HEK293 (cell line): ENCODE data around the gene SYNJ2.

Experiments used
- CTCF ChIA-PET: fragments of 350-600 bp; formaldehyde crosslinking; extraction: SDS; loops from one replicate; lab custom pipeline; 2021; ENCODE audit warnings: antibody characterized with exemption; lab: Yijun Ruan, JAX
- POLR2A ChIA-PET: fragments of 300-600 bp; formaldehyde crosslinking; extraction: SDS; loops from one replicate; lab custom pipeline; 2020; ENCODE audit warnings: antibody characterized with exemption, inconsistent platforms; lab: Yijun Ruan, JAX
- H3K27ac ChIP-seq: fragments of 200-500 bp; sonication (Bioruptor generic); 2 replicates; pipeline ENCODE4 v1.5.1; 2014; ENCODE audit warnings: low read depth, low read length, control low read depth, inconsistent platforms; ENCODE audit errors: extremely low read depth
- H3K36me3 ChIP-seq, 2 experiments: fragments of 200-500 bp in 1 of 2; sonication (Bioruptor generic) in 1 of 2; 1 replicate in 1 of 2; 2 replicates in 1 of 2; pipeline ENCODE4 v1.5.1; 2014 to 2017; ENCODE audit warnings: inconsistent platforms in 2 of 2, low read length in 2 of 2; ENCODE audit not compliant: control insufficient read depth in 2 of 2, insufficient read depth in 1 of 2
- H3K4me1 ChIP-seq: fragments of 200-500 bp; sonication (Bioruptor generic); 2 replicates; pipeline ENCODE4 v1.5.1; 2014; ENCODE audit warnings: mild to moderate bottlenecking, low read length, inconsistent platforms; ENCODE audit not compliant: control insufficient read depth, insufficient read depth
- H3K4me3 ChIP-seq: 2 replicates; pipeline ENCODE4 v1.5.1; 2011; ENCODE audit warnings: low read depth, mild to moderate bottlenecking, control low read depth, low read length, moderate library complexity
- H3K9me3 ChIP-seq: fragments of 200-500 bp; sonication (Bioruptor generic); 2 replicates; pipeline ENCODE4 v1.5.1; 2014; ENCODE audit warnings: low read depth, low read length, inconsistent platforms; ENCODE audit not compliant: control insufficient read depth, insufficient read depth
- EGR2 ChIP-seq: fragments of 450-650 bp; formaldehyde crosslinking; IDR thresholded peaks from 2 replicates; pipeline ENCODE4 v1.5.1; 2016; ENCODE audit warnings: low read depth, missing biosample characterization, missing genetic modification characterization
- PRDM4 ChIP-seq: fragments of 450-650 bp; formaldehyde crosslinking; IDR thresholded peaks from 2 replicates; pipeline ENCODE4 v1.5.1; 2017; ENCODE audit warnings: missing biosample characterization, missing genetic modification characterization
- SETDB1 ChIP-seq: IDR thresholded peaks from one replicate; pipeline ENCODE4 v1.6.1; 2017; ENCODE audit warnings: mild to moderate bottlenecking, low read length, moderate library complexity, mixed read lengths; ENCODE audit not compliant: insufficient read length
- ZFHX2 ChIP-seq: fragments of 450-650 bp; formaldehyde crosslinking; conservative IDR thresholded peaks from 2 replicates; pipeline ENCODE4 v1.5.1; 2016; ENCODE audit warnings: missing biosample characterization, missing genetic modification characterization
- ZIC2 ChIP-seq: fragments of 450-650 bp; formaldehyde crosslinking; IDR thresholded peaks from 2 replicates; pipeline ENCODE4 v1.5.1; 2016; ENCODE audit warnings: missing biosample characterization, missing genetic modification characterization
- ZNF121 ChIP-seq: fragments of 450-650 bp; formaldehyde crosslinking; IDR thresholded peaks from 2 replicates; pipeline ENCODE4 v1.5.1; 2016; ENCODE audit warnings: missing biosample characterization, missing genetic modification characterization
- ZNF202 ChIP-seq: fragments of 450-650 bp; formaldehyde crosslinking; IDR thresholded peaks from 2 replicates; pipeline ENCODE4 v1.5.1; 2016; ENCODE audit warnings: missing biosample characterization, missing genetic modification characterization, borderline replicate concordance
- ZNF362 ChIP-seq: fragments of 450-650 bp; formaldehyde crosslinking; IDR thresholded peaks from 2 replicates; pipeline ENCODE4 v1.5.1; 2016; ENCODE audit warnings: missing biosample characterization, missing genetic modification characterization
- ZNF391 ChIP-seq: fragments of 450-650 bp; formaldehyde crosslinking; IDR thresholded peaks from 2 replicates; pipeline ENCODE4 v1.5.1; 2016; ENCODE audit warnings: low read depth, missing biosample characterization, missing genetic modification characterization, borderline replicate concordance
- ZNF530 ChIP-seq: fragments of 450-650 bp; formaldehyde crosslinking; IDR thresholded peaks from 2 replicates; pipeline ENCODE4 v1.5.1; 2016; ENCODE audit warnings: low read depth, missing biosample characterization, missing genetic modification characterization
- ZNF549 ChIP-seq: fragments of 450-650 bp; IDR thresholded peaks from 2 replicates; pipeline ENCODE4 v1.5.1; 2018; ENCODE audit warnings: missing biosample characterization, missing genetic modification characterization, mild to moderate bottlenecking, inconsistent platforms, moderate library complexity
- ZSCAN16 ChIP-seq: fragments of 450-650 bp; formaldehyde crosslinking; IDR thresholded peaks from 2 replicates; pipeline ENCODE4 v1.5.1; 2016; ENCODE audit warnings: missing biosample characterization, missing genetic modification characterization
- TF ChIP-seq, protein P1 (sequence below): fragments of 450-650 bp; formaldehyde crosslinking; IDR thresholded peaks from 2 replicates; pipeline ENCODE4 v1.5.1; 2017; ENCODE audit warnings: missing biosample characterization, missing genetic modification characterization
- TF ChIP-seq, protein P2 (sequence below): fragments of 450-650 bp; formaldehyde crosslinking; IDR thresholded peaks from 2 replicates; pipeline ENCODE4 v1.5.1; 2017; ENCODE audit warnings: missing biosample characterization, missing genetic modification characterization
- TF ChIP-seq, protein P3 (sequence below): fragments of 450-650 bp; formaldehyde crosslinking; optimal IDR thresholded peaks from 2 replicates; pipeline ENCODE3; 2016; ENCODE audit warnings: missing biosample characterization, mild to moderate bottlenecking, missing genetic modification characterization
- TF ChIP-seq, protein P4 (sequence below): fragments of 450-650 bp; formaldehyde crosslinking; IDR thresholded peaks from 2 replicates; pipeline ENCODE4 v1.5.1; 2016; ENCODE audit warnings: missing biosample characterization, missing genetic modification characterization

Gene SYNJ2

DNA sequence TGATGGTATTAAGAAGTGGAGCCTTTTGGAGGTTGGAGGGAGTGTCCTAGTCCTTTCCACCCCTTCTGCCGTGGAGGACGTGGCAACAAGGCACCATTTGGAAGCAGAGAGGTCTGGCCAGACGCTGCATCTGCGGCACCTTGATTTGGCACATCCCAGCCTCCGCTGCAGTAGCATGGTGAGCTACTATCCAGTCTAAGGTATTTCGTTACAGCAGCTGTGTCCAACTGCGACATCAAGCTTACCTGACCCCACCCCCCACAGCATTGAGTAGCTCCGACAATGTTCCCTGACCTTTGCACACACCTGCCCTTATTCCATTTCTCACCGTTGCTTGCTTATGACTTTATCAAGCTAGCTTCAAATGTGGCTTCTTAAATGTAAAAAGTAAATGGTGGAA is 29.8 kb upstream of the SYNJ2 start:
- TF ChIP-seq ZNF362 (tag by site-specific recombination) (no peak), ZNF391 (tag by site-specific recombination) (no peak), ZNF549 (no peak), ZSCAN16 (tag by site-specific recombination) (no peak), ZNF202 (tag by site-specific recombination) (no peak), SETDB1 (no peak), EGR2 (tag by site-specific recombination) (no peak), ZNF121 (tag by site-specific recombination) (no peak), PRDM4 (no peak), ZFHX2 (tag by site-specific recombination) (no peak), ZNF530 (tag by site-specific recombination) (no peak), ZIC2 (tag by site-specific recombination) (no peak)
- TF ChIP-seq, protein P1, sequence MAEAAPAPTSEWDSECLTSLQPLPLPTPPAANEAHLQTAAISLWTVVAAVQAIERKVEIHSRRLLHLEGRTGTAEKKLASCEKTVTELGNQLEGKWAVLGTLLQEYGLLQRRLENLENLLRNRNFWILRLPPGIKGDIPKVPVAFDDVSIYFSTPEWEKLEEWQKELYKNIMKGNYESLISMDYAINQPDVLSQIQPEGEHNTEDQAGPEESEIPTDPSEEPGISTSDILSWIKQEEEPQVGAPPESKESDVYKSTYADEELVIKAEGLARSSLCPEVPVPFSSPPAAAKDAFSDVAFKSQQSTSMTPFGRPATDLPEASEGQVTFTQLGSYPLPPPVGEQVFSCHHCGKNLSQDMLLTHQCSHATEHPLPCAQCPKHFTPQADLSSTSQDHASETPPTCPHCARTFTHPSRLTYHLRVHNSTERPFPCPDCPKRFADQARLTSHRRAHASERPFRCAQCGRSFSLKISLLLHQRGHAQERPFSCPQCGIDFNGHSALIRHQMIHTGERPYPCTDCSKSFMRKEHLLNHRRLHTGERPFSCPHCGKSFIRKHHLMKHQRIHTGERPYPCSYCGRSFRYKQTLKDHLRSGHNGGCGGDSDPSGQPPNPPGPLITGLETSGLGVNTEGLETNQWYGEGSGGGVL (tag by site-specific recombination): no peak
- TF ChIP-seq, protein P2, sequence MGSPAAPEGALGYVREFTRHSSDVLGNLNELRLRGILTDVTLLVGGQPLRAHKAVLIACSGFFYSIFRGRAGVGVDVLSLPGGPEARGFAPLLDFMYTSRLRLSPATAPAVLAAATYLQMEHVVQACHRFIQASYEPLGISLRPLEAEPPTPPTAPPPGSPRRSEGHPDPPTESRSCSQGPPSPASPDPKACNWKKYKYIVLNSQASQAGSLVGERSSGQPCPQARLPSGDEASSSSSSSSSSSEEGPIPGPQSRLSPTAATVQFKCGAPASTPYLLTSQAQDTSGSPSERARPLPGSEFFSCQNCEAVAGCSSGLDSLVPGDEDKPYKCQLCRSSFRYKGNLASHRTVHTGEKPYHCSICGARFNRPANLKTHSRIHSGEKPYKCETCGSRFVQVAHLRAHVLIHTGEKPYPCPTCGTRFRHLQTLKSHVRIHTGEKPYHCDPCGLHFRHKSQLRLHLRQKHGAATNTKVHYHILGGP (tag by site-specific recombination): no peak
- TF ChIP-seq, protein P3, sequence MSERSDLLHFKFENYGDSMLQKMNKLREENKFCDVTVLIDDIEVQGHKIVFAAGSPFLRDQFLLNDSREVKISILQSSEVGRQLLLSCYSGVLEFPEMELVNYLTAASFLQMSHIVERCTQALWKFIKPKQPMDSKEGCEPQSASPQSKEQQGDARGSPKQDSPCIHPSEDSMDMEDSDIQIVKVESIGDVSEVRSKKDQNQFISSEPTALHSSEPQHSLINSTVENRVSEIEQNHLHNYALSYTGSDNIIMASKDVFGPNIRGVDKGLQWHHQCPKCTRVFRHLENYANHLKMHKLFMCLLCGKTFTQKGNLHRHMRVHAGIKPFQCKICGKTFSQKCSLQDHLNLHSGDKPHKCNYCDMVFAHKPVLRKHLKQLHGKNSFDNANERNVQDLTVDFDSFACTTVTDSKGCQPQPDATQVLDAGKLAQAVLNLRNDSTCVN (tag by site-specific recombination): no peak
- TF ChIP-seq, all 188 proteins: peak for 0
- ChIA-PET CTCF (interaction anchor here (0.7 to 1.6 kb wide), 3 partner anchors 74 to 121 kb away, joined by 3 to 8 read pairs (median 5); no protein-coding TSS in a partner anchor), POLR2A (interaction anchor here (1.2 kb wide), 1 partner anchor 30 kb away, joined by 3 read pairs; the partner anchor contains the start of gene SYNJ2)
- Histone ChIP-seq H3K4me1 (no peaks in the 10 kb centered on the region), H3K9me3 (no peaks in the 10 kb centered on the region), H3K4me3 (no peak overlapping the region), H3K27ac (no peak overlapping the region), H3K36me3 (peaks cover 0 to 4% of the 10 kb centered on the region in 2 experiments; a peak in 1 of 3 replicates)

- POLR2A ChIA-PET: interaction anchor here (1.6 kb wide), 1 partner anchor 42 kb away, joined by 3 read pairs; no protein-coding TSS in a partner anchor
- CTCF ChIA-PET: interaction anchor here (1.3 to 1.7 kb wide), 2 partner anchors 73 to 120 kb away, joined by 6 to 7 read pairs; no protein-coding TSS in a partner anchor
- Histone ChIP-seq H3K36me3 (peaks cover 0 to 1% of the 10 kb centered on the region in 2 experiments; a peak in 1 of 3 replicates), H3K4me1 (no peaks in the 10 kb centered on the region), H3K4me3 (no peak overlapping the region), H3K9me3 (no peaks in the 10 kb centered on the region), H3K27ac (no peak overlapping the region)
- TF ChIP-seq, protein P4, sequence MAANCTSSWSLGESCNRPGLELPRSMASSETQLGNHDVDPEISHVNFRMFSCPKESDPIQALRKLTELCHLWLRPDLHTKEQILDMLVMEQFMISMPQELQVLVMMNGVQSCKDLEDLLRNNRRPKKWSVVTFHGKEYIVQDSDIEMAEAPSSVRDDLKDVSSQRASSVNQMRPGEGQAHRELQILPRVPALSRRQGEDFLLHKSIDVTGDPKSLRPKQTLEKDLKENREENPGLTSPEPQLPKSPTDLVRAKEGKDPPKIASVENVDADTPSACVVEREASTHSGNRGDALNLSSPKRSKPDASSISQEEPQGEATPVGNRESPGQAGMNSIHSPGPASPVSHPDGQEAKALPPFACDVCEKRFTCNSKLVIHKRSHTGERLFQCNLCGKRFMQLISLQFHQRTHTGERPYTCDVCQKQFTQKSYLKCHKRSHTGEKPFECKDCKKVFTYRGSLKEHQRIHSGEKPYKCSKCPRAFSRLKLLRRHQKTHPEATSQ (tag by site-specific recombination): no peak
These were observed 28.8 kb upstream of the SYNJ2 start for GRCh38 chr6:157952861-157953351.
